Natural killer cell (primary cell): Measurements from ENCODE around the gene MSI2. TPM values are rescaled to one million over a fixed set of nuclear protein-coding genes. Genes with fewer than 3 reads are reported as not detected.

Experiments
- ATAC-seq, 3 donors: fragments of 150-1000 bp in 2 of 3; fragments of 200-7000 bp in 1 of 3; cut with Tn5 transposase; 1 replicate in 1 of 3; 2 replicates in 2 of 3; pipeline ENCODE4 v1.10.0; 2021; ENCODE audit warnings: mild to moderate bottlenecking in 2 of 3, moderate library complexity in 2 of 3
- DNase-seq, 2 donors: peaks; one replicate each; pipeline versions ENCODE4 v3.0.0 to v3.0.0-alpha.2; 2013 to 2021; ENCODE audit warnings: mixed read lengths in 1 of 2
- H3K27ac ChIP-seq: one replicate; pipeline ENCODE4 v1.5.1; 2013; ENCODE audit warnings: mild to moderate bottlenecking, low read length
- H3K27me3 ChIP-seq: one replicate; pipeline ENCODE4 v1.6.1; 2013; ENCODE audit warnings: low read length; ENCODE audit not compliant: control insufficient read depth, insufficient read depth
- H3K36me3 ChIP-seq: one replicate; pipeline ENCODE4 v1.6.1; 2013; ENCODE audit warnings: low read length; ENCODE audit not compliant: control insufficient read depth, insufficient read depth
- H3K4me1 ChIP-seq: one replicate; pipeline ENCODE4 v1.6.1; 2013; ENCODE audit warnings: low read length; ENCODE audit not compliant: control insufficient read depth, insufficient read depth
- H3K4me3 ChIP-seq: one replicate; pipeline ENCODE4 v1.5.1; 2013; ENCODE audit warnings: low read length
- H3K9me3 ChIP-seq: one replicate; pipeline ENCODE4 v1.6.1; 2013; ENCODE audit warnings: low read length; ENCODE audit not compliant: control insufficient read depth, insufficient read depth
- H3K27ac Mint-ChIP-seq, 2 donors: one replicate each; pipeline ENCODE4 v1.8.0; 2022; ENCODE audit warnings: mild to moderate bottlenecking in 2 of 2, mixed read lengths in 2 of 2, moderate library complexity in 1 of 2
- H3K27me3 Mint-ChIP-seq, 2 donors: one replicate each; pipeline ENCODE4 v1.8.0; 2022; ENCODE audit warnings: low read depth in 2 of 2, mixed read lengths in 2 of 2
- H3K36me3 Mint-ChIP-seq: one replicate; pipeline ENCODE4 v1.8.0; 2022; ENCODE audit warnings: mixed read lengths
- H3K4me1 Mint-ChIP-seq, 2 donors: one replicate each; pipeline ENCODE4 v1.8.0; 2022; ENCODE audit warnings: mixed read lengths in 2 of 2
- H3K4me3 Mint-ChIP-seq: one replicate; pipeline ENCODE4 v1.8.0; 2022; ENCODE audit warnings: mild to moderate bottlenecking, moderate library complexity, mixed read lengths
- H3K9me3 Mint-ChIP-seq, 2 donors: one replicate each; pipeline ENCODE4 v1.8.0; 2022; ENCODE audit warnings: mixed read lengths in 2 of 2
- WGBS: methylation state at CpG from one replicate; pipeline ENCODE4 v1.1.7; 2013; ENCODE audit warnings: missing lambda C conversion rate; ENCODE audit not compliant: insufficient coverage; 5-methylcytosine and 5-hydroxymethylcytosine counted together
- intact Hi-C: fragments of 100-400 bp; cut with micrococcal nuclease; formaldehyde crosslinking; loops from one replicate; pipeline ENCODE4 v1.14.2; 2022
- total RNA-seq, 4 donors: library from RNA; stranded (reverse); fragments of 120-200 nt in 1 of 4; gene quantifications; one replicate each; pipeline versions ENCODE4 v1.2.3 to v1.2.4, GENCODE V29; 2013 to 2022
- TF ChIP-seq, protein P1 (sequence below): fragments of 200-600 bp; IDR thresholded peaks from one replicate; pipeline ENCODE4 v1.8.0; 2022; ENCODE audit warnings: antibody characterized with exemption

The MSI2 gene
- total RNA-seq, 3 donors from 2014 or later (not counting 1 experiment from before 2014, with no cell fraction given): 95.5 to 145 (median 96.8) TPM

DNA sequence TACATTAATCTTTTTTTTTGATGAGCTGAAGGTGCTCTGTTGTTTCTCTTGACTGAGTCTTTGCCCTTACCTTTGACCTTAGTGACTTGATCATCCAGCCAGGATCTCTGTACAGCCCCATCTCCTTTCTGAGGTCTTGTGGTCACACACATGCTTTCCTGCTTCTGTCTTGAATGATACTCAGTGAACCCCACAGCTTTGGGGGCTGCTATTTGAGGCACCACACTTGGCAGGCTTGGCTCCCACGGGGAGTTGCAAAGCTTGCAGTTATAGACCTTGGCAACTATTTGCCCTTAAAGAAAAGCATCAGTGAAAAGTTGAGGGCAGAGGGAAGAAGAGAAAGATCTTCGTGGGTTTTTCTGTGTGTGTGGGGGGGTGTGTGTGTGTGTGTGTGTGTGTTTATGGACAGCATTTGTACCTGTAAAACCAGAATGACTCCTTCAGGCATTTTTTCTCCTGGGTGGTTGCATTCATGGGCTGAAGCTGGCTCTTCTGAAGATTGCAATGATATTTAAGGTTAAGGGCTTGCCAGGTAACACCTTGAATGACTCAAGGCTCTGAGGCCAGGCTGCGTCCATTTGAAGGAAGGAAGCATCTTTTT, 101.6 kb downstream of the MSI2 start:
- Histone ChIP-seq H3K27me3 (no peaks in the 10 kb centered on the region), H3K4me1 (peaks cover 33% of the 10 kb centered on the region), H3K27ac (no peak overlapping the region), H3K36me3 (no peaks in the 10 kb centered on the region), H3K4me3 (no peak overlapping the region), H3K9me3 (no peaks in the 10 kb centered on the region)
- 25% methylated on average over 3 of the region's 3 CpGs for WGBS
- no peaks in the 10 kb centered on the region for H3K27me3 Mint-ChIP-seq
- TF ChIP-seq, protein P1, sequence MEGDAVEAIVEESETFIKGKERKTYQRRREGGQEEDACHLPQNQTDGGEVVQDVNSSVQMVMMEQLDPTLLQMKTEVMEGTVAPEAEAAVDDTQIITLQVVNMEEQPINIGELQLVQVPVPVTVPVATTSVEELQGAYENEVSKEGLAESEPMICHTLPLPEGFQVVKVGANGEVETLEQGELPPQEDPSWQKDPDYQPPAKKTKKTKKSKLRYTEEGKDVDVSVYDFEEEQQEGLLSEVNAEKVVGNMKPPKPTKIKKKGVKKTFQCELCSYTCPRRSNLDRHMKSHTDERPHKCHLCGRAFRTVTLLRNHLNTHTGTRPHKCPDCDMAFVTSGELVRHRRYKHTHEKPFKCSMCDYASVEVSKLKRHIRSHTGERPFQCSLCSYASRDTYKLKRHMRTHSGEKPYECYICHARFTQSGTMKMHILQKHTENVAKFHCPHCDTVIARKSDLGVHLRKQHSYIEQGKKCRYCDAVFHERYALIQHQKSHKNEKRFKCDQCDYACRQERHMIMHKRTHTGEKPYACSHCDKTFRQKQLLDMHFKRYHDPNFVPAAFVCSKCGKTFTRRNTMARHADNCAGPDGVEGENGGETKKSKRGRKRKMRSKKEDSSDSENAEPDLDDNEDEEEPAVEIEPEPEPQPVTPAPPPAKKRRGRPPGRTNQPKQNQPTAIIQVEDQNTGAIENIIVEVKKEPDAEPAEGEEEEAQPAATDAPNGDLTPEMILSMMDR: no peak
- peak in 1 of 2 donors; percentile 18 for DNase-seq
- peaks cover 57 to 61% of the 10 kb centered on the region in 2 donors for H3K4me1 Mint-ChIP-seq
- peak in 2 of 3 donors; percentile 34 to 52 for ATAC-seq
- H3K4me3 Mint-ChIP-seq: peak overlapping the region; percentile 85
- H3K27ac Mint-ChIP-seq: peak overlapping the region in 1 of 2 donors; percentile 80
- no peaks in the 10 kb centered on the region for H3K36me3 Mint-ChIP-seq
- H3K9me3 Mint-ChIP-seq: no peaks in the 10 kb centered on the region
- intact Hi-C loops: no loop called here

DNA sequence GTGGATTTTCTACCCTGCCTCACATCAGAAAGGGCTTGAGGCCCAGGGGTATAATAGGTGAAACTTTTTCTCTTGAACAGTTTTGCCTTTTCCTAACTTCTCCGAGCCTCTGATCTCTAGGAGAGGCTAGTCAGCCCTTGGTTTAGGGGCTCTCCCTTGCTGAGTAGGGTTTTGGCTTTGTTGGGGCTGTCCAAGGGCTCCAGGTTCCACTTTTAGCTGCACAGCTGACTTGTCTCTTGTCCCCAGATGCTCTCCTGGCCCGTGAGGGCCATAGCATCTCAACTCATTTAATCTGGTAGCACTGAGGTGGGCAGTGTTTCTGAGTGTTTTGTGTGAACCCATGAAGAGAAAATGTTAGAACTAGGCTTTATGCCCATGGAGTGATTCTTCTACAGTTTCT, 103.9 kb downstream of the MSI2 start:
- peaks cover 20% of the 10 kb centered on the region for H3K4me1 ChIP-seq
- Mint-ChIP-seq H3K27me3 (no peaks in the 10 kb centered on the region), H3K27ac (no peak overlapping the region), H3K9me3 (no peaks in the 10 kb centered on the region), H3K4me3 (no peak overlapping the region), H3K4me1 (peaks cover 39 to 42% of the 10 kb centered on the region in 2 donors), H3K36me3 (no peaks in the 10 kb centered on the region)
- intact Hi-C loops: no loop called here
- H3K27me3 ChIP-seq: no peaks in the 10 kb centered on the region
- no peak overlapping the region for H3K4me3 ChIP-seq
- 87% methylated on average over 2 of the region's 2 CpGs for WGBS
- no peak for ATAC-seq
- H3K27ac ChIP-seq: no peak overlapping the region
- no peaks in the 10 kb centered on the region for H3K9me3 ChIP-seq
- H3K36me3 ChIP-seq: no peaks in the 10 kb centered on the region
- no peak for DNase-seq
- TF ChIP-seq, protein P1: no peak

DNA sequence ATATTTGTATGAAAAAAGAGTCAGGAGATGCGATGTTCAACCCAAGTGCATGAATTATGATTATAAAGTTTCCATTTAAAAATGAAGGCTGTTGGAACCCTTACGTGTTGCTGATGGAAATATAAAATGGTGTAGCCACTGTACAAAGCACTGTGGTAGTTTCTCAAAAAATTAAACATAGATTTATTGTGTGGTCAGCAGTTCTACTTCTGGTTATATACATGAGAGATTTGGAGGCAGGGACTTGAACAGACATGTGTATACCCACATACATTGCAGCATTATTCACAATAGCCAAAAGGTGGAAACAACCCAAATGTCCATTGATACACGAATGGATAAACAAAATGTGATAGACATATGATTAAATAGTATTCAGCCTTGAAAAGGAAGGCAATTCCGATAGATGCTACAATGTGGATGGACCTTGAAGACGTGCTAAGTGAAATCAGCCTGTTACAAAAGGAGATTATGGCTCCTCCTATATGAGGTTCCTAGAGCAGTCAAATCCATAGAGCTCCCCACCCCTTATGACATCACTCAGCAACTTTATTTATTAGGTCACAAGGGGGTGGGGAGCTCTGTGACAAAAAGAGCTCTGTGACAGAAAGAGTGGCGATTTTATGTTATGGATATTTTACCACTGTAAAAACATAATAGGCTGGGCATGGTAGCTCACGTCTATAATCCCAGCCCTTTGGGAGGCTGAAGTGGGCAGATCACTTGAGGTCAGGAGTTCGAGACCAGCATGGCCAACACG, 106.7 kb downstream of the MSI2 start:
- H3K27ac Mint-ChIP-seq: no peak overlapping the region
- intact Hi-C loops: no loop called here
- WGBS: 98% methylated on average over 8 of the region's 9 CpGs
- no peak overlapping the region for H3K4me3 ChIP-seq
- peaks cover under 1% of the 10 kb centered on the region for H3K4me1 ChIP-seq
- no peaks in the 10 kb centered on the region for H3K36me3 Mint-ChIP-seq
- no peak for DNase-seq
- no peak overlapping the region for H3K4me3 Mint-ChIP-seq
- H3K27ac ChIP-seq: no peak overlapping the region
- no peaks in the 10 kb centered on the region for H3K9me3 Mint-ChIP-seq
- no peak for ATAC-seq
- H3K27me3 ChIP-seq: no peaks in the 10 kb centered on the region
- peaks cover 15 to 19% of the 10 kb centered on the region in 2 donors for H3K4me1 Mint-ChIP-seq
- TF ChIP-seq, protein P1: no peak
- H3K9me3 ChIP-seq: no peaks in the 10 kb centered on the region
- H3K27me3 Mint-ChIP-seq: no peaks in the 10 kb centered on the region
- no peaks in the 10 kb centered on the region for H3K36me3 ChIP-seq
